ENCODE data around the gene HOXD4. TPM values are rescaled to one million over a fixed set of nuclear protein-coding genes. Genes with fewer than 3 reads are reported as not detected.

Gene HOXD4
- polyA plus RNA-seq, 1 of the 3 experiments (the other 2 are of a cell fraction) = 1.0 TPM

- Histone ChIP-seq H3K36me3 (replicated peaks in 1 of 2; ENCODE audit: control insufficient read depth in 1 of 2, insufficient read depth in 2 of 2, low read length in 1 of 2) (no peaks in the 10 kb centered on the region), H3K4me2 (no peak overlapping the region), H3F3A (replicated peaks; ENCODE audit: insufficient read depth) (peaks cover 8% of the 10 kb centered on the region), H2AFZ (ENCODE audit: low read depth) (no peak overlapping the region), H3K9ac (no peak overlapping the region), H3K4me1 (ENCODE audit: control insufficient read depth in 1 of 2, insufficient read depth in 2 of 2, low read depth in 1 of 2, low read length in 1 of 2) (peaks cover 0 to 26% of the 10 kb centered on the region in 2 experiments; a peak in 3 of 4 replicates), H3K79me2 (ENCODE audit: insufficient read depth) (no peaks in the 10 kb centered on the region), H3K27me3 (ENCODE audit: insufficient read depth) (peaks cover 97% of the 10 kb centered on the region), H4K20me1 (ENCODE audit: insufficient read depth) (no peaks in the 10 kb centered on the region), H3K27ac (ENCODE audit: low read depth in 2 of 2, low read length in 1 of 2) (no peak overlapping the region), H3K9me2 (no peaks in the 10 kb centered on the region), H3K9me3 (no peaks in the 10 kb centered on the region), H3K4me3 (ENCODE audit: low read depth in 2 of 2, low read length in 1 of 2) (no peak overlapping the region)
- no peak for DNase-seq
- ChIA-PET POLR2A (interaction anchor here (1.1 kb wide), 1 partner anchor 20 kb away, joined by 3 read pairs; the partner anchor contains the start of gene HOXD9), CTCF (interaction anchor here (0.9 to 17.7 kb wide), 7 partner anchors 9 to 850 kb away, joined by 3 to 264 read pairs (median 4); partner anchors contain the start of genes HOXD12 and HOXD13)
- no peak for TF ChIP-seq RXRA (IDR thresholded peaks at IDR 0.05; ENCODE audit: borderline replicate concordance, low read depth)
- no peak for TF ChIP-seq GABPA (IDR thresholded peaks at IDR 0.05; ENCODE audit: low read depth)
- TF ChIP-seq NRF1 (IDR thresholded peaks at IDR 0.05; ENCODE audit: low read depth, low read length) = no peak
- no peak for TF ChIP-seq USF1 (IDR thresholded peaks at IDR 0.05; ENCODE audit: borderline replicate concordance, low read depth)
- no peak for TF ChIP-seq NFIC (IDR thresholded peaks at IDR 0.05; ENCODE audit: borderline replicate concordance)
- no peak for TF ChIP-seq SMC3 (IDR thresholded peaks at IDR 0.05; ENCODE audit: low read depth, low read length)
- TF ChIP-seq REST (IDR thresholded peaks at IDR 0.05; ENCODE audit: low read depth, low read length) = no peak
- no peak for TF ChIP-seq EP300 (IDR thresholded peaks at IDR 0.05; ENCODE audit: borderline replicate concordance in 1 of 2, low read depth in 1 of 2, low read length in 1 of 2)
- no peak for TF ChIP-seq EZH2phosphoT487 (IDR thresholded peaks at IDR 0.05; ENCODE audit: borderline replicate concordance, low read depth)
- no peak for TF ChIP-seq YY1 (IDR thresholded peaks at IDR 0.05; ENCODE audit: low read depth)
- no peak for TF ChIP-seq PBX3 (IDR thresholded peaks at IDR 0.05)
- TF ChIP-seq GATA2 (CRISPR knock-in tag; IDR thresholded peaks at IDR 0.05) = no peak
- no peak for TF ChIP-seq FOXJ3 (CRISPR knock-in tag; IDR thresholded peaks at IDR 0.05)
- no peak for TF ChIP-seq FOXM1 (IDR thresholded peaks at IDR 0.05; ENCODE audit: low read depth)
- no peak for TF ChIP-seq SIN3A (IDR thresholded peaks at IDR 0.05; ENCODE audit: borderline replicate concordance, low read depth, low read length)
- no peak for TF ChIP-seq MXI1 (IDR thresholded peaks at IDR 0.05; ENCODE audit: low read depth, low read length)
- no peak for TF ChIP-seq TEAD4 (IDR thresholded peaks at IDR 0.05; ENCODE audit: borderline replicate concordance, insufficient read depth)
- no peak for TF ChIP-seq RFX5 (IDR thresholded peaks at IDR 0.05; ENCODE audit: low read length)
- WGBS (ENCODE audit: low lambda C conversion rate) = 70% methylated on average over 5 of the region's 5 CpGs
Measured at GRCh38 chr2:176101842-176102241, 49.5 kb upstream of the HOXD4 start.

All from SK-N-SH (cell line).